BLaER1 (cell line): ENCODE measurements around the gene CAMK2D.

Experiments
- H3K27ac ChIP-seq: shearing (Covaris generic); formaldehyde crosslinking; 2 replicates; pipeline ENCODE4 v1.8.1; 2022
- H3K27me3 ChIP-seq: shearing (Covaris generic); formaldehyde crosslinking; 2 replicates; pipeline ENCODE4 v1.8.1; 2022
- H3K36me3 ChIP-seq: shearing (Covaris generic); formaldehyde crosslinking; 2 replicates; pipeline ENCODE4 v1.8.1; 2022
- H3K4me1 ChIP-seq: shearing (Covaris generic); formaldehyde crosslinking; 2 replicates; pipeline ENCODE4 v1.8.1; 2022
- H3K4me2 ChIP-seq: shearing (Covaris generic); formaldehyde crosslinking; 2 replicates; pipeline ENCODE4 v1.8.1; 2022
- H3K4me3 ChIP-seq: shearing (Covaris generic); formaldehyde crosslinking; 2 replicates; pipeline ENCODE4 v1.8.1; 2022
- H3K9ac ChIP-seq: shearing (Covaris generic); formaldehyde crosslinking; 2 replicates; pipeline ENCODE4 v1.8.1; 2022
- H3K9me3 ChIP-seq: shearing (Covaris generic); formaldehyde crosslinking; 2 replicates; pipeline ENCODE4 v1.8.1; 2022
- H4K20me1 ChIP-seq: shearing (Covaris generic); formaldehyde crosslinking; 2 replicates; pipeline ENCODE4 v1.8.1; 2022
- Cebpa-rat ChIP-seq: shearing (Covaris generic); IDR thresholded peaks from 2 replicates; pipeline ENCODE4 v1.8.1; 2022

The CAMK2D gene

DNA sequence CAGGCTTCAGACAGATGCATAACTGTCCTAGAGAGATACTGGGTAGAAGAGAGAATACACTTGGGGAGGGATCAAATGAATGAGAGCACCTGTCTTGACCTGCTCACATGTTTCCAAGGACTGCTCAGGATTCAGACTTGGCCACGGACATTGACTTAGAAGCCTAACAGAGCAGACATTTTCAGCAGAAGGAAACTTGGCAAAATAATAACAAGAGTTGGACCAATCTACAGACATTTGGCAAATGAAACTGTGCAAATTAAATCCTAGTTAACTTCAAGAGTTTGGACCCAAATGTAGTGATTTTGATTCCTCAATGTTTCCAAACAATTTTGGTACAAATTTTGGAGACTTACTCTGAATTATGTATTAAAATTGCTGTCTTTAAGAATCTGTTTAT, 223.9 kb downstream of the CAMK2D start:
- no peak overlapping the region for H3K27ac ChIP-seq
- no peaks in the 10 kb centered on the region for H4K20me1 ChIP-seq
- H3K9ac ChIP-seq, result no peak overlapping the region
- no peaks in the 10 kb centered on the region for H3K9me3 ChIP-seq
- no peak overlapping the region for H3K4me2 ChIP-seq
- H3K27me3 ChIP-seq, result no peaks in the 10 kb centered on the region
- no peak for TF ChIP-seq Cebpa-rat
- no peak overlapping the region for H3K4me3 ChIP-seq
- peaks cover 17% of the 10 kb centered on the region for H3K4me1 ChIP-seq
- H3K36me3 ChIP-seq, result peaks cover 26% of the 10 kb centered on the region

DNA sequence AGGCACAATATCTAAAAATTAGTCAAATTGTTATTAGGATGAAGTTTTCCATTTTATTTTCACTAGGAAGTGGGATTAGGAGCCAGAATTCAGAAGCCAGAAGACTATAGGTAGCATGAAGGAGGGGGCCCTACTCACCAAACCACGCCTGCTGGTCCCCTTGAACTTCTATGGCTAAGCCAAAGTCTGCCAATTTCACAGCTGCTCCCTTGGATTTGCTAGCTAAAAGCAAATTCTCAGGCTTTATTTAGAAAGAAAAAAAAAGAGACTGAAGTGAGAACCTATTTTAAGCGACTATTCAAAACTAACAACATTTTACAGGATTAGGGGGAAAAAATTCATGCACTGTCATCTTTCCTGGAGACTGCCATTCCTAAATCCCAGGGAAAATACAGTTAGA, 224.3 kb downstream of the CAMK2D start:
- peaks cover 30% of the 10 kb centered on the region for H3K36me3 ChIP-seq
- H3K4me3 ChIP-seq, result no peak overlapping the region
- H3K4me1 ChIP-seq, result peaks cover 17% of the 10 kb centered on the region
- no peak for TF ChIP-seq Cebpa-rat
- no peaks in the 10 kb centered on the region for H3K9me3 ChIP-seq
- no peaks in the 10 kb centered on the region for H4K20me1 ChIP-seq
- no peaks in the 10 kb centered on the region for H3K27me3 ChIP-seq
- no peak overlapping the region for H3K27ac ChIP-seq
- no peak overlapping the region for H3K9ac ChIP-seq
- H3K4me2 ChIP-seq, result no peak overlapping the region

DNA sequence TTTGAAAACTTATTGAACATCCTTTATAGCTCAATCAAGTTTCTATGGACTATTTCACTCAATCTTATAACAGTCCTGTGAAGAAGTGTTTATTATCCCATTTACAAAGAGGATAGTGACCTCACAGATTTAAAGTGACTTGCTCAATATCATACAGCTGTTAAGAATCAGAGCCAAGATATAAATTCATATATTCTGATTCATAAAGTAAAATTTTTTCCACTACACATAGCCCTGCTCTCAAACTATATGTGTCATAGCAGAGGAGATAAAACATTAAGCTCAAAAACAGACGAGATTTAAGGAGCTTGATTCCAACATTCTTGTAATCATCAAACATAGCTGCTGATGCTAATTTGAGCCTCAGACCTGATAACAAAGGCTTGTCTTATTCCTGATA, 226.8 kb downstream of the CAMK2D start:
- no peak overlapping the region for H3K4me3 ChIP-seq
- no peaks in the 10 kb centered on the region for H3K4me1 ChIP-seq
- TF ChIP-seq Cebpa-rat, result no peak
- H3K27ac ChIP-seq, result no peak overlapping the region
- H3K27me3 ChIP-seq, result no peaks in the 10 kb centered on the region
- H3K9ac ChIP-seq, result no peak overlapping the region
- H3K36me3 ChIP-seq, result peaks cover 51% of the 10 kb centered on the region
- H3K4me2 ChIP-seq, result no peak overlapping the region
- no peaks in the 10 kb centered on the region for H3K9me3 ChIP-seq
- H4K20me1 ChIP-seq, result no peaks in the 10 kb centered on the region

DNA sequence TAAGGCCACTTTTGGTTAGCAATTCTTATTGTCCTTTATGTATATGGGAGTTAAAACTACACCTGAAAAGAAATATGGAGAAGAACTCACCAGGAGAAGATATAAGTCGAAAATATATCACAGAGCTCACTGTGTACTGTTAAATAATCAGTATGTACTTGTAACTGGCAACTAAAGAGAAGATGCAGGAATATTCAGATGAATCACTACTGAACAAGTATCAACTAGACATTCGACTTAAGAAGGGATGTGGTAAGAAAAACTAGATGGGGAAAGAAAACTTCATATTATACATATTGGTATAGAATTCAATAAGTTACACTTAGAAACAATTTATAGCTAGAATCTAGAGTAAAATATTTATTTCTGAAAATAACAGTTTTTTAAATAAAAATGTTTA, 230.0 kb downstream of the CAMK2D start:
- Histone ChIP-seq H3K36me3 (peaks cover 71% of the 10 kb centered on the region), H3K27me3 (no peaks in the 10 kb centered on the region), H3K4me1 (no peaks in the 10 kb centered on the region), H4K20me1 (no peaks in the 10 kb centered on the region), H3K9ac (no peak overlapping the region), H3K4me3 (no peak overlapping the region), H3K9me3 (no peaks in the 10 kb centered on the region), H3K4me2 (no peak overlapping the region), H3K27ac (no peak overlapping the region)
- no peak for TF ChIP-seq Cebpa-rat

DNA sequence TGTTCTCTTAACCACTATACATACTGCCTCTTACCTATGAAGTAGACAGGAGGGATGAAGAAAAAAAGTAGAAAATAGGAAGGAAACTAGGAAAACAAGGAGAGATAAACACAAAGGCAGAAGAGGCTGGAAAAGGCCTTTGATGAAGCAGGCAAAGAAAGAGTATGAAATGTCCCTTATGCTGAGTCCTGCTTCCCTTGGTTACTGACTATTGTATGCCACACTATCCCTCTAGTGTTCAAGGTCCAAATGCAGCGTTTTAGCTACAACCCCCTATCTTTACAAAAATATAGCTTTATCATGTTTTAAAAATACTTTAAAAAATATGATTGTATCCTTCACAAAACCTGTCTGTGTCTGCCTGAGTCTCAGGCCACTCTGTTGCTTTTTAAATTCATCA, 233.1 kb downstream of the CAMK2D start:
- H3K27ac ChIP-seq, result no peak overlapping the region

DNA sequence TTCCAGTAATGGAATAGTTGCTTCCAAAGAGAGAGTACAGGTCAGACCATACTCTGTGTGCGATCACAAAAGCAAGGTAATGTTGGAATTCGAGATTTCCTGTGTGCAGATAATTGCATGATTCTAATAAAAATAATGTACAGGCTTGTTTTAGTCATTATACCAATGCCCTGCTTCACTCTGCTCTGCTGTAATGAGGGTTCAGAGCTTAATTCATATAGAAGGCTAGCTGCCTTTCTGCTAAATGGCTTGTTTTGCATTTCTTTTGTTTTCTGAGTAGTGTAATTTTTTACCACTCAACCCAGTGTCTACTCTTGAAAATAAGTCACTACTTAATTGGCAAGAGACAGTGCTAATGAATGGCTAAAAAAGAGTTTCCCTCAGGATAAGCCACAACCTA, 236.0 kb downstream of the CAMK2D start:
- Histone ChIP-seq H3K27ac (no peak overlapping the region), H3K4me3 (no peak overlapping the region), H3K9ac (no peak overlapping the region), H4K20me1 (0 out of 2 replicates have a peak, but pooled peaks cover 5% of the 10 kb centered on the region), H3K27me3 (no peaks in the 10 kb centered on the region), H3K9me3 (no peaks in the 10 kb centered on the region), H3K4me1 (no peaks in the 10 kb centered on the region), H3K36me3 (peaks cover 89% of the 10 kb centered on the region), H3K4me2 (no peak overlapping the region)
- TF ChIP-seq Cebpa-rat, result no peak

More for the DNA sequence above, 233.1 kb downstream of the CAMK2D start:
- Histone ChIP-seq H3K27me3 (no peaks in the 10 kb centered on the region), H3K9ac (no peak overlapping the region), H3K4me3 (no peak overlapping the region), H3K36me3 (peaks cover 85% of the 10 kb centered on the region), H3K4me1 (no peaks in the 10 kb centered on the region), H4K20me1 (no peaks in the 10 kb centered on the region), H3K4me2 (no peak overlapping the region), H3K9me3 (no peaks in the 10 kb centered on the region)
- no peak for TF ChIP-seq Cebpa-rat

DNA sequence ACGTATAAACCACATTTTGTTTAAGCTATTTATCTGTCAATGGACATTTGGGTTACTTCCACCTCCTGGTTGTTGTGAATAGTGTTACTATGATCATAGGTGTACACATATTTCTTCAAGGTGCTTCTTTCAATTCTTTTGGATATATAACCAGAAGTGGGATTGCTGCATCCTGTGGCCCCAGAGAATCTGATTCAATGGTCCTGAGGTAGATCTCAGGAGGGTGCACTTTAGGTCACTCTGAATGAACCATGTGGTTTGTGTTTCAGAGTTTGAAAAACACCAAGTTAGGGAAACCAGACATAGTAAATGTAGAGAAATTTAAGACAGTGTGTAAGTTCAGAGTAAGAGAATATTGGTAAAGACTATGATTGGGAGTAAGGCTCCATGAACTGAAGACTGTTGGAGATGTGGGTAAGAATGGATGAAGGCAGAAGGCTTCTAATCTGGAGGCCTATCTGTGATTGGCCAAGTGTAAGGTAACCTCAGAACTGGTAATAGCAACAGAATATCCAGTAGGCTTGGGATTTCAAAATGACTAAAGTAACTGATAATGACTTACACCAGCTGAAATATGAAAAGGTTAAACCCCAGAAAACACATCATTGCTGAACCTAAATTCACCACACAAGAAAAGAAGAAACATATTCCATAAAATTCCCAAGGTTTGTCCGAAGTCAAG, 236.9 kb downstream of the CAMK2D start:
- Histone ChIP-seq H3K4me3 (no peak overlapping the region), H3K27me3 (no peaks in the 10 kb centered on the region), H3K9ac (no peak overlapping the region), H3K4me1 (no peaks in the 10 kb centered on the region), H3K36me3 (peaks cover 88% of the 10 kb centered on the region), H3K4me2 (no peak overlapping the region), H4K20me1 (0 out of 2 replicates have a peak, but pooled peaks cover 5% of the 10 kb centered on the region), H3K27ac (no peak overlapping the region), H3K9me3 (no peaks in the 10 kb centered on the region)
- TF ChIP-seq Cebpa-rat, result no peak

DNA sequence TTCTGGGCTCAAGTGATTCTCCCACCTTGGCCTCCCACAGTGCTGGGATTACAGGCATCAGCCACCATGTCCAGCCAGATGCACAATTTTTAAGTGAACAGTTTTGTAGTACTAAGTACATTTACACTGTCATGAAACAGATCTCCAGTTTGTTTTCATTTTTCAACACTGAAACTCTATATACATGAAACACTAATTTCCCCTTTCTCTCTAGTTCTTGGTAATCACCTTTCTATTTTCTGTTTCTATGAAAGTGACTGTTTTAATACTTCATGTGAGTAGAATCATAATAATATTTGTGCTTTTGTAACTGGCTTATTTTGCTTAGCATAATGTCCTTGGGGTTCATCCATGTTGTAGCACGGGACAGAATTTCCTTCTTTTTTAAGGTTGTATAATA, 237.4 kb downstream of the CAMK2D start:
- H3K4me3 ChIP-seq, result no peak overlapping the region
- 0 out of 2 replicates have a peak, but pooled peaks cover 5% of the 10 kb centered on the region for H4K20me1 ChIP-seq
- TF ChIP-seq Cebpa-rat, result no peak
- H3K36me3 ChIP-seq, result peaks cover 84% of the 10 kb centered on the region
- no peak overlapping the region for H3K9ac ChIP-seq
- no peaks in the 10 kb centered on the region for H3K27me3 ChIP-seq
- H3K9me3 ChIP-seq, result no peaks in the 10 kb centered on the region
- H3K4me1 ChIP-seq, result no peaks in the 10 kb centered on the region
- no peak overlapping the region for H3K27ac ChIP-seq
- no peak overlapping the region for H3K4me2 ChIP-seq

DNA sequence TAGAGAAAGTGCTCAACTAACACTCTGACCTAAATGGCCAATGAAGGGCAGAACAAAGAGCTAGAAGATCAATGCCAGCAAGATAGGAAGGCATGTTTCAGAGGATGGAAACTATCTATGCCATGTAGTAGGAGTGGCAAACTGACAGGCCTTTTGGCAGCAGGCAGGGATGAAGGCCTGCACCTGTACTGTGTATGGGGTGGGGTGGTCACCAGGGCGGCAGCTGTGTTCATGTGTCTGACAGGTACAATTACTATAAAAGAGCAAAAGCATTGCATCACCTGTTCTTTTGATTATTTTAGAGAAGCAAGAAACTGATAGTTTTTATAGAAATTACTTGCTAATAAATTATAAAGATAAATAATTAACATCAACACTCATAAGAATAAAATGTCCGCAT, 239.1 kb downstream of the CAMK2D start:
- Histone ChIP-seq H3K4me3 (no peak overlapping the region), H4K20me1 (0 out of 2 replicates have a peak, but pooled peaks cover 5% of the 10 kb centered on the region), H3K27me3 (no peaks in the 10 kb centered on the region), H3K9me3 (no peaks in the 10 kb centered on the region), H3K4me1 (no peaks in the 10 kb centered on the region), H3K9ac (no peak overlapping the region), H3K36me3 (peaks cover 84% of the 10 kb centered on the region), H3K27ac (no peak overlapping the region), H3K4me2 (no peak overlapping the region)
- no peak for TF ChIP-seq Cebpa-rat

DNA sequence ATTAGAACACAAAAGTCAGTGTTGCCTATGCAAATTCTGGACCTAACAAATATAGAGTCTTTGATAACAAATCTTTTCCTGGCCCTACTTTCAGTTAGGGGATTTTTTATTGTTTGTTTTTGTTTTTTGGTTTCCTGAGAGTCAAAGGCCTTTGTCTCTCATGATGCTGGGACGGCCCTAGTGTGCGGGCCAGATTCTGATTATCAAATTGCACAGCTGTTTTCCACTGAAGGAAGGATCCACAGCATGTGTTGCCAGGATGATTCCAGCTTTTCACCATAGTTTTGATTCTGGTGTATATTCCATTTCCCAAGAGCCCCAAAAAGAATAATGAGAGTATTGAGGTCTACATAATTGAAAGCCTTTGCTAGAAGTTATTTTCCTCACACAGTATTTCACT, 248.2 kb downstream of the CAMK2D start:
- no peak for TF ChIP-seq Cebpa-rat
- Histone ChIP-seq H3K4me3 (no peak overlapping the region), H3K27me3 (no peaks in the 10 kb centered on the region), H3K36me3 (peaks cover 79% of the 10 kb centered on the region), H3K4me1 (no peaks in the 10 kb centered on the region), H4K20me1 (no peaks in the 10 kb centered on the region), H3K27ac (no peak overlapping the region), H3K4me2 (no peak overlapping the region), H3K9me3 (no peaks in the 10 kb centered on the region), H3K9ac (no peak overlapping the region)

DNA sequence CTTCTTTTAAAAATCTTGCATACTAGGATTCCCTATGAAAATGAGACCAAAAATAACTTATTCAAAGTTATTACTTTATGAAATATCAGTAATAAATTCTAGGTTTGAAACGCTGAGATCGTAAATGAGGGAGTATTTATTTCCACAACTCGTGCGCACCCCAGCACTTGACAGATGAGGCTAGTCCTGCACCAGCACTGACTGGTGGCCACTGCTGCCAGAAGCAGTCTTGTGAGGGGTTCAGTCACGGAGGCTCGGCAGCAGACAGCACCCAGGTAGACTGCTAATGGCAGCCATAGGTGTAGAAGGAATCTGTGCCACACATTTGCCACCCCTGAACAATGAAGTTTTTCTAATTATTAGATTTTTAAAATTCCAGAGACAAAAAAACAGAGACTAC, 248.7 kb downstream of the CAMK2D start:
- Histone ChIP-seq H4K20me1 (no peaks in the 10 kb centered on the region), H3K4me2 (no peak overlapping the region), H3K4me1 (no peaks in the 10 kb centered on the region), H3K27me3 (no peaks in the 10 kb centered on the region), H3K9ac (no peak overlapping the region), H3K9me3 (no peaks in the 10 kb centered on the region), H3K4me3 (no peak overlapping the region), H3K27ac (no peak overlapping the region), H3K36me3 (peaks cover 81% of the 10 kb centered on the region)
- no peak for TF ChIP-seq Cebpa-rat
